ENCODE data around the gene PKM. TPM values are rescaled to one million over a fixed set of nuclear protein-coding genes. Genes with fewer than 3 reads are reported as not detected.

Gene PKM
- polyA plus RNA-seq, 1 donor (not counting 4 experiments of a cell fraction or from before 2014, with no cell fraction given), result 3,352 TPM

- Histone ChIP-seq H3K27ac (ENCODE audit: control insufficient read depth, insufficient read depth, low read length) (peak overlapping the region; percentile 58), H3K9me1 (ENCODE audit: control insufficient read depth, extremely low read depth, insufficient read depth, low read length) (peaks cover 2% of the 10 kb centered on the region), H3K4me3 (ENCODE audit: control insufficient read depth in 2 of 3, extremely low read depth in 1 of 3, insufficient read depth in 2 of 3, low read depth in 1 of 3, low read length in 3 of 3) (peak overlapping the region; percentile 32 to 68 (median 60)), H2AFZ (ENCODE audit: control insufficient read depth, low read length) (peak overlapping the region; percentile 13), H3K36me3 (ENCODE audit: control insufficient read depth in 2 of 2, extremely low read depth in 1 of 2, insufficient read depth in 2 of 2, low read length in 2 of 2) (peaks cover 23 to 32% of the 10 kb centered on the region in 2 experiments), H3K4me2 (ENCODE audit: control insufficient read depth, extremely low read depth, insufficient read depth, low read depth, low read length) (peak overlapping the region; percentile 81), H3K4me1 (ENCODE audit: control insufficient read depth, extremely low read depth, insufficient read depth, low read length) (peaks cover 60% of the 10 kb centered on the region), H3K79me2 (ENCODE audit: control insufficient read depth, insufficient read depth, low read length) (peaks cover under 1% of the 10 kb centered on the region), H3K27me3 (ENCODE audit: control insufficient read depth, extremely low read depth, insufficient read depth, low read length) (no peaks in the 10 kb centered on the region), H4K20me1 (ENCODE audit: control insufficient read depth, extremely low read depth, insufficient read depth, low read length) (peaks cover 26% of the 10 kb centered on the region), H3K9me3 (ENCODE audit: control insufficient read depth, low read depth, low read length) (no peaks in the 10 kb centered on the region), H3K9ac (ENCODE audit: control insufficient read depth, extremely low read depth, insufficient read depth, low read length) (peak overlapping the region; percentile 65)
- dilution Hi-C loops (cut with MboI; ENCODE audit: extremely low pct_ligation_motif_present, low sequenced_read_pairs), result no loop called here
- no peak for TF ChIP-seq EZH2 (IDR thresholded peaks at IDR 0.05; ENCODE audit: low read length)
- no peak for TF ChIP-seq CTCF (optimal IDR thresholded peaks at IDR 0.05 in 1 of 3, IDR thresholded peaks at IDR 0.05 in 1 of 3, conservative IDR thresholded peaks at IDR 0.05 in 1 of 3; ENCODE audit: extremely low read depth in 1 of 3, insufficient read depth in 2 of 3, low read length in 3 of 3)
- FAIRE-seq (no peak), DNase-seq (ENCODE audit: low read depth, low spot score) (no peak)
These were observed 34.5 kb downstream of the PKM start for GRCh38 chr15:72196409-72197040.

GRCh38 chr15:72195101-72195511 lies 35.9 kb downstream of the PKM start:
- DNase-seq (ENCODE audit: low read depth, low spot score) (peak; percentile 95), FAIRE-seq (peak; percentile 94)
- Histone ChIP-seq H3K9me3 (ENCODE audit: control insufficient read depth, low read depth, low read length) (no peaks in the 10 kb centered on the region), H3K4me3 (ENCODE audit: control insufficient read depth in 2 of 3, extremely low read depth in 1 of 3, insufficient read depth in 2 of 3, low read depth in 1 of 3, low read length in 3 of 3) (peak overlapping the region in 1 of 3 experiments; percentile 24), H3K79me2 (ENCODE audit: control insufficient read depth, insufficient read depth, low read length) (no peaks in the 10 kb centered on the region), H3K4me2 (ENCODE audit: control insufficient read depth, extremely low read depth, insufficient read depth, low read depth, low read length) (peak overlapping the region; percentile 41), H3K27me3 (ENCODE audit: control insufficient read depth, extremely low read depth, insufficient read depth, low read length) (no peaks in the 10 kb centered on the region), H3K36me3 (ENCODE audit: control insufficient read depth in 2 of 2, extremely low read depth in 1 of 2, insufficient read depth in 2 of 2, low read length in 2 of 2) (peaks cover 11 to 18% of the 10 kb centered on the region in 2 experiments), H3K27ac (ENCODE audit: control insufficient read depth, insufficient read depth, low read length) (peak overlapping the region; percentile 52), H2AFZ (ENCODE audit: control insufficient read depth, low read length) (no peak overlapping the region), H3K4me1 (ENCODE audit: control insufficient read depth, extremely low read depth, insufficient read depth, low read length) (peaks cover 45% of the 10 kb centered on the region), H4K20me1 (ENCODE audit: control insufficient read depth, extremely low read depth, insufficient read depth, low read length) (peaks cover 13% of the 10 kb centered on the region), H3K9ac (ENCODE audit: control insufficient read depth, extremely low read depth, insufficient read depth, low read length) (no peak overlapping the region), H3K9me1 (ENCODE audit: control insufficient read depth, extremely low read depth, insufficient read depth, low read length) (no peaks in the 10 kb centered on the region)
- TF ChIP-seq EZH2 (IDR thresholded peaks at IDR 0.05; ENCODE audit: low read length), result no peak
- no peak for TF ChIP-seq CTCF (optimal IDR thresholded peaks at IDR 0.05 in 1 of 3, IDR thresholded peaks at IDR 0.05 in 1 of 3, conservative IDR thresholded peaks at IDR 0.05 in 1 of 3; ENCODE audit: extremely low read depth in 1 of 3, insufficient read depth in 2 of 3, low read length in 3 of 3)
- dilution Hi-C loops (cut with MboI; ENCODE audit: extremely low pct_ligation_motif_present, low sequenced_read_pairs), result no loop called here
